Right kidney (tissue), 9 donors: Measurements from ENCODE around the gene SLC51B.
"Not testable (repeated sequence)": the region's sequence is repeated elsewhere in the genome, so short reads cannot be mapped to it uniquely, and the experiment has no call there.

Source experiments
- DNase-seq: peaks from one replicate; pipeline ENCODE4 v3.0.0-alpha.2; 2016
- long read RNA-seq, 8 donors: transcript quantifications; one replicate each; lab custom pipeline, GENCODE V29; 2026

SLC51B gene
- long read RNA-seq, donor 1, transcript SLC51B-201 (4 exons, 940 nt), result major isoform, 9 of 14 reads
- long read RNA-seq, donor 1, partial matches to known transcripts, result 0 of 14 reads
- long read RNA-seq, donor 1, other reads (novel, unspliced or antisense), result 5 of 14 reads
- long read RNA-seq, donor 2, transcript SLC51B-201 (4 exons, 940 nt), result major isoform, 5 of 5 reads
- long read RNA-seq, donor 2, partial matches to known transcripts, result 0 of 5 reads
- long read RNA-seq, donor 2, other reads (novel, unspliced or antisense), result 0 of 5 reads
- long read RNA-seq, donor 3, partial matches to known transcripts, result 0 of 1 reads
- long read RNA-seq, donor 3, other reads (novel, unspliced or antisense), result 0 of 1 reads
- long read RNA-seq, donor 4, partial matches to known transcripts, result 63 of 65 reads
- long read RNA-seq, donor 4, other reads (novel, unspliced or antisense), result 0 of 65 reads
- long read RNA-seq, donor 5, transcript SLC51B-201 (4 exons, 940 nt), result major isoform, 9 of 33 reads
- long read RNA-seq, donor 5, partial matches to known transcripts, result 24 of 33 reads
- long read RNA-seq, donor 5, other reads (novel, unspliced or antisense), result 0 of 33 reads
- long read RNA-seq, donor 6, partial matches to known transcripts, result 5 of 8 reads
- long read RNA-seq, donor 6, other reads (novel, unspliced or antisense), result 0 of 8 reads
- long read RNA-seq, donor 7, result 0 reads
- long read RNA-seq, donor 8, transcript SLC51B-201 (4 exons, 940 nt), result major isoform, 7 of 18 reads
- long read RNA-seq, donor 8, partial matches to known transcripts, result 11 of 18 reads
- long read RNA-seq, donor 8, other reads (novel, unspliced or antisense), result 0 of 18 reads

DNA sequence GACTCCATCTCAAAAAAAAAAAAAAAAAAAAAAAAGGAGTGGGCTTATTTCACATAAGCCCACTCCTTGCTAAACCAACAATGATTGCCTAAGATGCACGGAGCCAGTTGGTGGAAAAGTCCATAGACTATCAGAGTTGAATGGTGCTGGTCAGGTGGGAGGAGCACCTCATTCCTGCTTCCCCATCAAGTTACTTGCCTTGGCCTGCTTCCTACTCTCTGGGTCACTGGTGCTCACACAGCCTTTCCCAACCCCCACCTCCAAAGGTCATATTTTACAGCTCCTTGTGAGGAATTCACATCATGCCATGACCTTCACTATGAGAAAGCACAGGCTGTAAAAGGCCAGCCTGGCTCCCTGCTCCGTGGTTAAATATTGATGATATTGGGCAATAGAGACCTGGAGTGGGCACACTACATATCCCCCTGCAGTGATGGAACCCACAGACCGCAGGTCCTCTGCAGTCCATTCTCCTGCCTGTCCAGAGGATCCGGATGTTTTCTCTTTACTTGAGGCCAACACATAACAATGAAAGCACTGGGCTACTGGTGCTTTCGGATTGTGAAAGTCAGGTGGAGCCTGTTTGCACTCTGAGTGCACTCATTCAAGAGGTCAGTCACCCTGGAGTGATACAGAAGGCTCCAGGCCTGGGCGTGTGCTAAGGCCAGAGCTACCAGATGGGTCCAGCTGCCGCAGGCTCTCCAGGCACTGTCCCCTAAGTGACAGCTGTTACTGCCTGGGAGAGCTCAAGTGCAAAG lies at the start of gene SLC51B:
SLC51B (plus strand) TSS at position 664 of the 758 bp plus-strand sequence. CDS start 4,618 bp downstream, outside the sequence.
- peak; percentile 47 for DNase-seq

DNA sequence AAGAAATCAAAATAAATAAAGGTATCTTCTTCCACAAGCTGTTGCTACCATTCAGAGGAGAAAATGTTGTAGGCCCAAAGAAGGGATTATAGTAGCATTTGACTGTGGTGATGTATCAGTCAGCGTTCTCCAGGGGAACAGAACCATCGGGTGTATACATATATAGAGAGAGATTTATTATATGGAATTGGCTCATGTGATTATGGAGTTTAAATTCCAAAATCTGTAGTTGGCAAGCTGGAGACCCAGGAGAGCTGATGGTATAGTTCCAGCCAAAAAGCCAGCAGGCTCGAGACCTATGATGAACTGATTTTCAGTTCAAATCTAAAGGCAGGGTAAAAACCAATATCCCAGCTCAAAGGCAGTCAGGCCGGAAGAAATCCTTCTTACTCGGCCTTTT lies 48.1 kb upstream of the SLC51B start:
- DNase-seq, result no peak

DNA sequence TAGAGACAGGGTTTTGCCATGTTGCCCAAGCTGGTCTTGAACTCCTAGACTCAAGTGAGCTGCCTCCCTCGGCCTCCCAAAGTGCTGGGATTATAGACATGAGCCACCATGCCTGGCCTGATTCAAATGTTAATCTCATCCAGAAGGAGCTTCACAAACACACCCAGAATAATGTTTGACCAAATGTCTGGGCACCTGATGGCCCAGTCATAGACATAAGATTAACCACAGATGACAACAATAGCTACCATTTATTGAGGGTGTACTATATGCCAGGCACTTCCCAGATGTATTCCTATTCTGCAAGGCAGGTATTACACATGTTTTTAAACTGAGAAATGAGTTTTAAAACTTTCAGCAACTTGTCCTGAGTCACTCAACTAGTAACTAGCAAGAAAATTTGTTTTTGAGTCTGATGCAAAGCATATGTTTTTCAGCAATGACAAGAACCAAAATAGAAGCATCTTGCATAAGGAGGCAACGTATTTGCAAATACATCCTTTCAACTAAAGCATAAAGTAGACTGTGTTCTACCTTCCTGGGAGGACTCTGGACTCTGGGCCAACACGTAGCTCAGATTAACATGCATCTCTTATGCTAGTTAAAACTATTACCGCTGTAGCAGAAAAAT lies 47.3 kb upstream of the SLC51B start:
- no peak for DNase-seq

DNA sequence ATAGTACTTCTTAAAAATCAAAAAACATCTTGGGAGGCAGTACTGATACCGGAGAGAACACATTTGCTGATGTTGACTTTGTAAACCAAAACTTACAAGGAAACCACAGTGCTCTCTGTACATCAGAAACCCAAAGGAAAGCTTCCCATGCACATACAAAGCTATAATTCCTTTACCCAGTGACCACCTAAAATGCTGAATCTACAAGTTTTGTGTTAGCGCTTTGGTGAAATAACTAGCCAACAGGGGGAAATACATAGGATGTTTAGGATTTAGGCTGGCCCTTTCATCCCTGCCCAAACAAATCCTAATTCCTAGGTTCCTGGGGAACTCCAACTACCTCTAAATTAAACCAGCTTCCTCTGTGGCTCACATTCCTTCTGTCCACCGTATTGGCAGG lies 40.2 kb upstream of the SLC51B start:
- DNase-seq, result no peak

DNA sequence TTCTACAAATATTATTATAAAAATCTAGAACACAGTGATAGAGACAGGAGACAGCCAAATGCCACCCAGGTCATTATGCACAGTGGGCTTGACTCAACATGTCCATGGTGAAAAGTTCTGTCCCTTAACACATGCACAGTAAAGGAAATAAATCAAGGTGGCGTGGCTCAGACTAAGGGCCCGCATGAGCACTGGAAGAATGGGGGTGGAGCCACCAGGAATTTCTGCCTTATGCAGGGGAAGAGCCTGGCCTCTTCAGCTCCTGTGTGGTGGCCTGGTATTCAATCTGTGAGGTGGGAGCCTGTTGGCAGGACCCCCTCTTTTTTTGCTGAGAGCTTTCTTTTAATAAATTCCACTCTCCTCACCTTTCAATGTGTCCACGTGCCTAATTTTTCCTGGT lies 38.3 kb upstream of the SLC51B start:
- no peak for DNase-seq

DNA sequence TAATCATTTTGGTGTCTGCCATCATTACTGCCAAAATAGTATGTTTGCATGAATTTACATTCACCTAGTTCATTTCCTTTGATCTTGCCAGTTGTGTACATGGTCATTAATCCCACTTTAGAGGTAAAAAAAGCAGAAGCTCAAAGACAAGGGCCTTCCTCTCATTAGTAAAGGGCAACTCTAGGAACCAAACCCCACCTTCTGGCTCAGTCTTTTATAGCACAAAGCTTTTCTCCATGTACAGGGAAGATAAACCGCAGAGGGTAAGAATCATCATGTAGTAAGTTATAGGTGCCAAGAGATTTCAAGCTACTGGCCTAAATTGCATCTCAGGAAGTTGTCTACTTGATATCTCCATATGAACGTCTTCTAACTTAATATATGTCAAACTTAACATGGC lies 36.2 kb upstream of the SLC51B start:
- DNase-seq, result no peak

DNA sequence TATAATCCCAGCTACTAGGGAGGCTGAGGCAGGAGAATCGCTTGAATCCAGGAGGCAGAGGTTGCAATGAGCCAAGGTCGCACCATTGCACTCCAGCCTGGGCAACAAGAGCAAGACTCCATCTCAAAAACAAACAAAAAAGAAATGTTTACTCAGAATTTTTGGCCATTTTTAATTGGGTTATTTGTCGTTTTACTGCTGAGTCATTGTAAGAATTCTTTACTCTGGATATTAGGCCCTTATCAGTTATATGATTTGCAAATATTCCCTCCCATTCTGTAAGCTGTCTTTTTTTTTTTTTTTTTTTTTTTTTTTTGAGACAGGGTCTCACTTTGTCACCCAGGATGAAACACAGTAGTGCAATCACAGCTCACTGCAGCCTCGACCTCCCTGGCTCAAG lies 34.0 kb upstream of the SLC51B start:
- DNase-seq, result not testable (repeated sequence)

DNA sequence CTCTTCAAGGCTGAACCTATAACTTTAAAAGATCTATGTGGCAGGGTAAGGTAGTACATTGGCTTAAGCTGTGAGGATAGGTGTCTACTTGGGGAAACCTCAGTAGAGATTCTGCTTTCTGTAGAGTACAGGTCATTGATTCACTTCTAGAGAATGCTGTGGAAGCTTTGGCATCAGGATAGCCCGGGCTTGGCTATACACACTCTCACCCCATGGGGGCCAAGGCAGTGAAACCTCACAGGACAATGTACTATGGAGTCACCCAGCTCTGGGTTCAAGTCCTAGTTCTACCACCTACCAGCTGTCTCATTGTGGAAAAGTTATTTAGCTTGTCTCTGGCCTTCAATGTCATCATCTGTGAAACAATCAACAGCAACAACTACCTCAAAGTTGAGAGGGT lies 24.8 kb upstream of the SLC51B start:
- no peak for DNase-seq

DNA sequence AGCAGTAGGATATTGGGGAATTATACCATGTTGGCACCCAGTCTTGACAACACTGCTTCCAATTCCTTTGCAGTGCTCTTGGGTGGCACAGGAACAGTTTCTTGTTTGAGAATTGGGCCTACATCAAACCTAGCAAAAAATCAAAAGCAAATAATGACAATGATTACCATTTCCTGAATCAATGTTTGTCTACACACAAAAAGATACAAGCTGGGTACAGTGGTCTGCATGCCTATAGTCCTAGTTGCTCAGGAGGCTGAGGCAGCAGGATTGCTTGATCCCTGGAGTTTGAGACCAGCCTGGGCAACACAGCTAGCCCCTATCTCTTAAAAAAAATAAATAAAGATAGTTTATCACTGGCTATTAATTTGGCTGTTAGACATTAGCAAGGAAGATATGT lies 23.7 kb upstream of the SLC51B start:
- DNase-seq, result no peak

DNA sequence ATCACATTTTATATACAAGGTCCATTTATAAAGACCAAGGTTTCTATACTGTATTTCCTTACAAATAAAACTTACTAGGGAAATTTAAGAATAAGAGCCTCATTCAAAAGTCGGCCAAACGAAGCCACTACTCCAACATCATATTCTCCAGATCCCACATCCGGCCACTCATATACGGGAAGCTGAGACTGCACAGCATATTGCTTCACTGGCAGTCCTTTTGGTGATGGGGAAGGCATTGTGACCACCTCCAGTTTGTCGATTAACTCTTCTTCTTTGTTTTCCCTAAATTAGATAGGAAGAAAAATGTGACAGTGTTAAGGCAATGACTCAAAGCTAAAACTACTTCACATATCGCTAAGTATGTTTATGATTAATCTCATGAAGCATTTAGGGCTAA lies 18.4 kb upstream of the SLC51B start:
- DNase-seq, result no peak

DNA sequence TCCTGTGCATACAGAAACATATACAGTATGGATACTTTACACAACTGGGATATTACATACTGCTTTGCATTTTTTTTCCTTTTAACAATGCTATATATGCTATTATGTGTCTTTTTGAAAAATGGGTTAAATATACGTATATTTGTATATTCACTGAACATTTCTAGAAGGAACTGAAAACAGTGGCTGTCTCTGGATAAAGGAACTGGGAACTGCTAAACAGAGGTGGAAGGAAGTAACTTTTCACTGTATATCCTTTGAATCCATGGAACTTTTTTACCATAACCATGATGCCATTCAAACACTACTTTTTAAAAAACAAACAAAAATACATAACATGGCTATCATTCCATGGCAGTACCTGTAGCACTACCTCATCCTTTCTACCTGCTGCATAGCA lies 17.6 kb upstream of the SLC51B start:
- DNase-seq, result no peak

DNA sequence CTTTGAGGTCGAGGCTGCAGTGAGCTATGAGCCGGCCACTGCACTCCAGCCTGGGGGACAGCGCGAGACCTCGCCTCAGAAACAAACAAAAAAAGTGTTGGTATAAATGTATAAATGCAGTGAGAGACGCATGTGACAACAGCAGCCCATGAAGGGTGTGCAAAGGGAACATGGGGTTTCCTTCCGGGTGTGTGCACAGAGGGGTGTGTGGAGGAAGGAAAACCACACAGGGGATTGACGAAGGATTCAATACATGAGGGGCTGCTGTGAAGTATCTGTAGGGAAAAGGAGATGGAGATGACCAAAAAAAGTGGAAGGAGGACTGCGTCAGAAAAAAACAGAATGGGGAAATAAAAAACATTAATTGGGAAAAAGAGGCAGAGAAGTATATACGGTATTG lies 16.8 kb upstream of the SLC51B start:
- DNase-seq, result no peak

DNA sequence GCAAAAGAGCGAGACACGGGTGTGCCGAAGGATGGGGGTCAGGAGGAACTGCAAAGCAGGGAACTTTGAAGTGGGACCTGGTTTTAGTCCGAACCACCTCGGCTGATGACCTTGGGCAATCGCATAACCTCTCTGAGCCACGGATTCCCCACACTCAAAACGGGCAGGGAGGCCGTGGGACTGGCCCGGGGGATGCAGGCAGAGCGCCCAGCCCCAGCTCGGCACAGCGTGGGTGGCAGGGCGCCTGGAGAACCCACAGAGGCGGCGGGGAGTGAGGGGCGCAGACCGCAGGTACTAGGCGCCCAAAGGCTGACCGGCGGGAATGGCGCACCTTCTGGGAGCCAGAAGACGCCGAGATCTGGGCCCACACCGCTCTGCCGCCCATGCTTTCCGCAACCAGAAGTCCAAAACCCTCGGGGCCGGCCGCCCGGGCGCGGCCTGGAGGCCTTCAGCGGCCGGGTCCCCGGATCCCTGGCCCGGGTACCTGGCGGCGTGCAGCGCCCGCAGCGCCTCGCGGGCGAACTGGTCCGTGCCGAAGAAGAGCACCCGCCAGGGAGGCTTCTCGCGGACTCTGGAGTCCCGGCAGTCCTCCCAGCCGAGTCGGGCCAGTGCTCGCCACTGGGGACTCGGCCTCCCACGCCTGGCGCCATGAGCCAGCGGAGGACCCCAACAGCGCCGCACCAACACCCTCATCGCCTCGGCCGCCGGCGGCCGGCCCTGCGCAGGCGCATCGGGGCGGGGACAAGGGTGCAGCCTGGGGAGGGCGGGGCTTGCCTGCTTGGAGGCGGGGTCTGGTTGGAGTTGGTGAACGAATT lies 16.1 kb upstream of the SLC51B start, which contains the start of gene MTFMT:
MTFMT (minus strand) TSS at position 719 of the 815 bp plus-strand sequence; CDS start at position 693, 26 bp downstream.
- peak; percentile 97 for DNase-seq

DNA sequence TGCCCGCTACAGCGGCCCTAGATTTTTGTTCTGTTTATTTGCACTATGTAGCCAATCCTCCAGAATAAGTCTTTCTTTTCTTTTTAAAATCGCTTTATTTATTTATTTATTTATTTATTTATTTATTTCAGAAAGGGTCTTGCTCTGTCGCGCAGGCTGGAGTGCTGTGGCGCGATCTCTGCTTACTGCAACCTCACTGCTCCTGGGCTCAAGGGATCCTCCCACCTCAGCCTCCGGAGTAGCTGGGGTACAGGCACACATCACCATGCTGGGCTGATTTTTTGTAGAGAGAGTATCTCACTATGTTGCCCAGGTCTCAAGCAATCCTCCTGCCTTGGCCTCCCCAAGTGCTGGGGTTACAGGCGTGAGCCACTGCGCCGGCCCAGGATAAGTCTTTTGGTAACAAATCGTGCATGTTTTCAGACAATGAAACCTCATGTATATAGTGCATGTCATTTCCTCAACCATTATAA lies 15.4 kb upstream of the SLC51B start:
- no peak for DNase-seq

DNA sequence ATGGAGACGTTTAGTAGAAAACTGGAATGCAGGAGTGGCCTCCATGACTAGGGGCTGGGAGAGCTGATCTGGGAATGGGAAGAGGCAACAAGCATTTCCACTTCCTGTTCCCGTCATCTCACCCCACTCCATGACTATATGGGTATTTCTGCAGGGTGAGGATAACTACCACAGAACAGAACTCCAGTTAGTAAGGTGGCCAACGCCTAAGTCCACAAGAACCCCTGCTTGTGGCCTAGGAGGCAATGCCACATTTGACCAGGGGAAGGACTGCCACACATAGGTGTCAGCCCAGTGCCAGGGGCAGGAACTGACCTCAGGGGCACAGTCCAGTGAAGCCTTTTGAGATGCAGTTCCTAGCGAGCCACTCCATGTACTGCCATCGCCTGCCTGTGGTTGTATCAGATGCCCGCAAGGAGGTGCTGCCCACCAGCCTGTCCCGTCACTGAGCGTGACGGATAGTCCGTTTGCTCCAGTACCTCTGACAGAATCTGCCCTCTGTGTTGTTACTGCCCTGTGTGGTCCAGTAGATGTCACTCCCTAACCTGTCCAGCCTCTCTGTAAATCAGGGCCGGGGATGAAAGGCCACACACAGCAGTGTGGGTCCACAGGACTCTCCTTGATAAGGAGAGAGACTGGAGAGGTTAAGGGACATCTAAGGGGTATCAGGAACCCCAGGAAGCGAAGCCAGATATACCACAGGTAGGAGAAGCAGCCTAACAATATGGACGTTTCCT lies 12.2 kb upstream of the SLC51B start:
- DNase-seq, result peak; percentile 55

DNA sequence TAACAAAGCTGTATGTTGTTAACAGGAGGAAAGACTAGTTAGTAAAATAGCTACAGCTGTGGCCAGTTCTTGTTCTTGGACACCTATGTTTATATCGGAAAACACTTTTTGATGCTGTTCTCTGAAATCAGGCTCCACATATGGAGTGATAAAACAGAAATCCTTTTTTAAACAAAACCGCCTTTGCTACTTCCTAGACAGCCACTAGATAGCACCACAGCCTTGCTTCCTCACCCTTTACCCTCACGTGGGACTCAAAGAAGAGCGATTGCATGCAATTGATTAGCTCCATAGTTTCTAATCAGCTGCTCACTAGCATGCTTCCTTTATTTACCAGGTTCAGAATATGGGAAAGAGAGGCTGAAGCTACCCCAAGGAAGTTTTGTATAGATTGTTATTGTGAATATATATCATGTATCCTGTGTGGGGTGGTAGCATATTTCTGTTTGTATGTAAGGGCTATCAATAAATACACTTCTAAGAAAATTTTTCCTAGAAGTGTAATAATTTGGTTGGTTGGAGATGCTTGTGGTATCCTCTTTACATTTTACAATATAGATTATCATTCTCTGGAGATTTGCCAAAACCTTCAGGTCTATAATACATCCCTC lies 11.4 kb upstream of the SLC51B start:
- no peak for DNase-seq

DNA sequence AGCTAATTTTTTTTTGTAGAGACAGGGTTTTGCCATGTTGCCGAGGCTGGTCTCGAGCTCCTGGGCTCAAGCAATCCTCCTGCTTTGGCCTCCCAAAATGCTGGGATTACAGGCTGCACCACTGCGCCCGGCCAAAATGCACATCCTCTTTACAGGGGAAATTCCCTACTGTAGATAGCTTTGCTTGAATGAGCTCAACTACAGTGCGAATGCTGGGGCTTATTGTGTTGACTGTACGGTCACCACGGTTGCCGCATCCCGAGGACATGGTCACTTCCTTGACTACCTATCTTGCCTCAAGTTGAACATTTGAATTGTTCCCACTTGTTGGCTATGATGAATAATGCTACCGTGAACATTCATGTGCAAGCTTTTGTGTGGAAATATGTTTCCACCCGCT lies 10.5 kb upstream of the SLC51B start:
- DNase-seq, result no peak

DNA sequence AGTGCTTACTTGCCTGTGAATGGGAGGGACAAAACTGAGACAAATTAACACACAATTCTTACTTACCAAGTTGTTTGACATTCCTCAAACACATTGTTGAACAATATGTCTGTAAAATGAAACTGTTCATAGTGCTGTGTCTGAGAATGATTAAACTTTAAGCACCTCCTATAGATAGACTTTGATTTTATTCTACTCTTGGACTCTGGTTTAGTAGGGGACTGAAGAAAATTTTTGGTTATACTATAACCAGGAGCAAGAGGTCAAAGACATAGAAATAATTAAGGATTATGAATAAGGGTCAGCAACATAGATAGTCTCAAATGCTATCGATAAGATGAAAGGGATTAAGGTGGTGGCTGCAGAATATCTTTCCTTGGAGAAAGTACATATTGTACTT lies 7.9 kb upstream of the SLC51B start:
- no peak for DNase-seq

DNA sequence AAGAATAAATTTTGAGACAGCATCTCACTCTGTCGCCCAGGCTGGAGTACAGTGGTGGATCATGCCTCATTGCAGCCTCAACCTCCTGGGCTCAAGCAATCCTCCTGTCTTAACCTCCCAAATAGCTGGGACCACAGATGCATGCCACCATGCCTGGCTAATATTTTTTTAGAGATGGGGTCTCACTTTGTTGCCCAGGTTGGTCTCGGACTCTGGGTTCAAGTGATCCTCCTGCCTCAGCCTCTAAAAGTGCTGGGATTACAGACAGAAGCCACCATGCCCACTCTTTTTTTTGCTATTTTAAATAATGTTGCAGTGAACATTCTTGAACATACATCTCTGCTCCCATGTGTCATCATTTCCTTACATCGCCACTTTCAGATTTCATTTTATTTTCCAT lies 6.8 kb upstream of the SLC51B start:
- DNase-seq, result no peak

DNA sequence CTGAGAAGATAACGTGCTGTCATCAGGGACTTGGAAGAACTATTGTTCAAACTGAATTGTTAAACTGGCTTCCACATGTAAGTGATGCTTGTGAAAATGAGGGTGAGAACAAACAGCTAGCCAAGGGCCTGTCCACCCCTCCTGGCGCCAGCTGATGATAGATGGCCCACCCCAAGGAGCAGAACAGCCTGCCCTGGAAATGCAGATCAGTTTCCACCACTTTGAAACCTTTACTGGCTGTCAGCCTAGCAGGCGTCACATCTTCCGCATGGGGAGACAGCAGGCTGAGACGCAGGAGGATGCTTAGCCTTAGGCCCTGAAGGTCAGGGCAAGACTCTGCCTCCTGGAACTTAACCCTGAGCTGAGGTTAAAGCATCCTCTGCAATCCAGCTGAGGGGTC lies 6.4 kb upstream of the SLC51B start:
- DNase-seq, result no peak
